ENCODE results near the gene LDB3.

LDB3 gene

GRCh38 chr10:86709396-86710185 lies 41.3 kb downstream of the LDB3 start:
- no peak for DNase-seq (ENCODE audit: low read depth)
- no peak overlapping the region for H3K4me3 ChIP-seq (ENCODE audit: low read depth, low read length)
- TF ChIP-seq CTCF (IDR thresholded peaks at IDR 0.05; ENCODE audit: insufficient read depth, low read depth, low read length, missing control alignments) = no peak

GRCh38 chr10:86710987-86711512 lies 42.7 kb downstream of the LDB3 start:
- H3K4me3 ChIP-seq (ENCODE audit: low read depth, low read length) = peak overlapping the region; percentile 64
- peak; percentile 93 for DNase-seq (ENCODE audit: low read depth)
- TF ChIP-seq CTCF (IDR thresholded peaks at IDR 0.05; ENCODE audit: insufficient read depth, low read depth, low read length, missing control alignments) = peak; percentile 86

- no peak for TF ChIP-seq CTCF (IDR thresholded peaks at IDR 0.05; ENCODE audit: insufficient read depth, low read depth, low read length, missing control alignments)
- peak overlapping the region; percentile 64 for H3K4me3 ChIP-seq (ENCODE audit: low read depth, low read length)
- peak; percentile 67 for DNase-seq (ENCODE audit: low read depth)
These were observed 43.4 kb downstream of the LDB3 start for GRCh38 chr10:86711513-86712316.

- peak overlapping the region; percentile 64 for H3K4me3 ChIP-seq (ENCODE audit: low read depth, low read length)
- TF ChIP-seq CTCF (IDR thresholded peaks at IDR 0.05; ENCODE audit: insufficient read depth, low read depth, low read length, missing control alignments) = no peak
- peak; percentile 84 for DNase-seq (ENCODE audit: low read depth)
These were observed 44.0 kb downstream of the LDB3 start for GRCh38 chr10:86712317-86712707.

- no peak for TF ChIP-seq CTCF (IDR thresholded peaks at IDR 0.05; ENCODE audit: insufficient read depth, low read depth, low read length, missing control alignments)
- no peak overlapping the region for H3K4me3 ChIP-seq (ENCODE audit: low read depth, low read length)
- no peak for DNase-seq (ENCODE audit: low read depth)
These were observed 47.0 kb downstream of the LDB3 start for GRCh38 chr10:86715156-86715795.

- no peak overlapping the region for H3K4me3 ChIP-seq (ENCODE audit: low read depth, low read length)
- no peak for DNase-seq (ENCODE audit: low read depth)
- TF ChIP-seq CTCF (IDR thresholded peaks at IDR 0.05; ENCODE audit: insufficient read depth, low read depth, low read length, missing control alignments) = no peak
These were observed 47.5 kb downstream of the LDB3 start for GRCh38 chr10:86715836-86716235.

Measured in GM12865 (cell line).